NCI-H510A treated with DMSO at 0.1 percent for 48 hours (cell line): ENCODE data around the gene OR5K1.

Source experiments
- DNase-seq: peaks from one replicate; lab custom pipeline; 2025; lab: John Stamatoyannopoulos, UW

Gene OR5K1

GRCh38 chr3:98514948-98515347, 51.9 kb downstream of the OR5K1 start:
- DNase-seq: no peak

GRCh38 chr3:98518816-98519215, 55.8 kb downstream of the OR5K1 start:
- DNase-seq: no peak

GRCh38 chr3:98519351-98519750, 56.4 kb downstream of the OR5K1 start:
- no peak for DNase-seq

- peak; percentile 29 for DNase-seq
These were observed 59.0 kb downstream of the OR5K1 start for GRCh38 chr3:98521897-98522543.
